Spleen (tissue), 11 donors: Measurements from ENCODE around the gene FIGN. TPM values are rescaled to one million over a fixed set of nuclear protein-coding genes. Genes with fewer than 3 reads are reported as not detected.

Source experiments
- DNase-seq: peaks from one replicate; pipeline ENCODE4 v3.0.0-alpha.2; 2020
- H3K27ac ChIP-seq, 8 donors: fragments of 200-600 bp; sonication (generic) in 7 of 8; 1 replicate in 4 of 8; 2 replicates in 4 of 8; pipeline versions ENCODE4 v1.5.0 to v1.8.0; 2016 to 2021; ENCODE audit warnings: inconsistent platforms in 4 of 8, mild to moderate bottlenecking in 4 of 8, moderate library complexity in 1 of 8
- H3K27me3 ChIP-seq, 7 donors: fragments of 200-600 bp; sonication (generic) in 6 of 7; replicated peaks in 1 of 7; 1 replicate in 4 of 7; 2 replicates in 3 of 7; pipeline versions ENCODE4 v1.5.0 to v1.8.0; 2016 to 2021; ENCODE audit warnings: inconsistent platforms in 3 of 7, mild to moderate bottlenecking in 1 of 7
- H3K36me3 ChIP-seq, 6 donors: fragments of 200-600 bp; sonication (generic) in 5 of 6; 1 replicate in 4 of 6; 2 replicates in 2 of 6; pipeline versions ENCODE4 v1.5.0 to v1.8.0; 2016 to 2021; ENCODE audit warnings: inconsistent platforms in 2 of 6
- H3K4me1 ChIP-seq, 6 donors: fragments of 200-600 bp; sonication (generic) in 5 of 6; 1 replicate in 3 of 6; 2 replicates in 3 of 6; pipeline versions ENCODE4 v1.5.0 to v1.8.0; 2016 to 2021; ENCODE audit warnings: inconsistent platforms in 3 of 6
- H3K4me3 ChIP-seq, 8 donors: fragments of 200-600 bp; sonication (generic) in 7 of 8; 1 replicate in 4 of 8; 2 replicates in 4 of 8; pipeline versions ENCODE4 v1.5.0 to v1.8.0; 2016 to 2021; ENCODE audit warnings: inconsistent platforms in 4 of 8, mild to moderate bottlenecking in 4 of 8, moderate library complexity in 2 of 8
- H3K9me3 ChIP-seq, 8 donors: fragments of 200-600 bp; sonication (generic) in 7 of 8; 1 replicate in 4 of 8; 2 replicates in 4 of 8; pipeline versions ENCODE4 v1.5.0 to v1.8.0; 2016 to 2021; ENCODE audit warnings: inconsistent platforms in 4 of 8
- CTCF ChIP-seq, 11 experiments: fragments of 200-600 bp in 7 of 11; fragments of 450-650 bp in 4 of 11; sonication (generic) in 4 of 11; IDR thresholded peaks in 8 of 11; conservative IDR thresholded peaks in 3 of 11; 1 replicate in 7 of 11; 2 replicates in 4 of 11; pipeline versions ENCODE4 v1.4.0 to v1.8.0; 2016 to 2021; ENCODE audit warnings: antibody characterized with exemption in 11 of 11, inconsistent platforms in 4 of 11, mild to moderate bottlenecking in 1 of 11
- POLR2A ChIP-seq, 3 donors: fragments of 450-650 bp; IDR thresholded peaks; one replicate each; pipeline ENCODE4 v1.5.1; 2017; ENCODE audit warnings: antibody characterized with exemption in 3 of 3, mild to moderate bottlenecking in 1 of 3
- POLR2AphosphoS5 ChIP-seq, 3 donors: sonication (generic); formaldehyde crosslinking; IDR thresholded peaks; one replicate each; pipeline ENCODE4 v1.5.1; 2017; ENCODE audit warnings: antibody characterized with exemption in 3 of 3
- WGBS, 5 donors: extraction: QIAGEN DNeasy Blood & Tissue Kit in 3 of 5; methylation state at CpG; one replicate each; pipeline versions ENCODE4 v1.1.5 to v1.1.7; 2013 to 2018; 5-methylcytosine and 5-hydroxymethylcytosine counted together
- intact Hi-C: fragments of 100-400 bp; cut with DNase I; formaldehyde crosslinking; loops from one replicate; pipeline ENCODE4 v1.15.0; 2023; ENCODE audit warnings: low total_unique reads
- polyA plus RNA-seq, 3 donors: library from polyadenylated mRNA; stranded (reverse); fragments of 200-250 nt; gene quantifications; one replicate each; pipeline ENCODE4 v1.2.1, GENCODE V29; 2013
- total RNA-seq, 7 donors: library from RNA; depleted of rRNA in 3 of 7; stranded (reverse); fragments of >200 nt in 3 of 7; fragmentation: NEBNext Ultra II Directional in 4 of 7; extraction: Animal tissue kit (Norgen Biotek cat#: 25700) in 4 of 7; gene quantifications; one replicate each; pipeline versions ENCODE4 v1.1.0 to v1.2.1, GENCODE V29; 2016 to 2021
- donor health status: healthy with polysubstance abuse.
- donor health status: DM: no; HTN: no; CAD: no; lungs with moderate emphysema.
- donor health status: DM: no; HTN: no; CAD: no.
- donor health status: Bipolar disorder and iron deficiency.
- donor health status: healthy.
- donor health status: DM: no; HTN: no; CAD: no.
- donor health status: DM: yes; HTN: yes; CAD: no.

Gene FIGN
- total and polyA plus RNA-seq, 10 donors = 0.50 to 22.6 (median 8.6) TPM

GRCh38 chr2:163600801-163601200 lies 135.0 kb downstream of the FIGN start:
- Histone ChIP-seq H3K36me3 (no peaks in the 10 kb centered on the region), H3K4me3 (no peak overlapping the region), H3K4me1 (no peaks in the 10 kb centered on the region), H3K27me3 (no peaks in the 10 kb centered on the region), H3K27ac (no peak overlapping the region), H3K9me3 (no peaks in the 10 kb centered on the region)
- WGBS, 5 donors = 84 to 95% (median 89%) methylated on average over 3 of the region's 3 CpGs
- no peak for DNase-seq
- no peak for TF ChIP-seq CTCF (IDR thresholded peaks at IDR 0.05 in 8 of 11, conservative IDR thresholded peaks at IDR 0.05 in 3 of 11)
- no peak for TF ChIP-seq POLR2A (IDR thresholded peaks at IDR 0.05)
- no peak for TF ChIP-seq POLR2AphosphoS5 (IDR thresholded peaks at IDR 0.05)
- intact Hi-C loops = no loop called here

- H3K9me3 ChIP-seq = no peaks in the 10 kb centered on the region
- H3K27ac ChIP-seq = no peak overlapping the region
- WGBS, 5 donors = 58 to 68% (median 61%) methylated on average over 2 of the region's 2 CpGs
- no peaks in the 10 kb centered on the region for H3K4me1 ChIP-seq
- intact Hi-C loops = no loop called here
- H3K27me3 ChIP-seq = no peaks in the 10 kb centered on the region
- TF ChIP-seq POLR2AphosphoS5 (IDR thresholded peaks at IDR 0.05) = no peak
- TF ChIP-seq POLR2A (IDR thresholded peaks at IDR 0.05) = no peak
- TF ChIP-seq CTCF (IDR thresholded peaks at IDR 0.05 in 8 of 11, conservative IDR thresholded peaks at IDR 0.05 in 3 of 11) = no peak
- H3K36me3 ChIP-seq = no peaks in the 10 kb centered on the region
- H3K4me3 ChIP-seq = no peak overlapping the region
- DNase-seq = no peak
Observed at GRCh38 chr2:163595028-163595427, 140.8 kb downstream of the FIGN start.

- WGBS, 5 donors = 77 to 86% (median 84%) methylated on average over 3 of the region's 3 CpGs
- no peaks in the 10 kb centered on the region for H3K9me3 ChIP-seq
Observed at GRCh38 chr2:163594497-163594896, 141.3 kb downstream of the FIGN start.

GRCh38 chr2:163593982-163594381 lies 141.8 kb downstream of the FIGN start:
- WGBS, 5 donors = 69 to 85% (median 80%) methylated on average over 6 of the region's 6 CpGs

More at GRCh38 chr2:163594497-163594896, 141.3 kb downstream of the FIGN start:
- no peaks in the 10 kb centered on the region for H3K4me1 ChIP-seq
- no peak for TF ChIP-seq CTCF (IDR thresholded peaks at IDR 0.05 in 8 of 11, conservative IDR thresholded peaks at IDR 0.05 in 3 of 11)
- no peak for TF ChIP-seq POLR2A (IDR thresholded peaks at IDR 0.05)
- no peak for TF ChIP-seq POLR2AphosphoS5 (IDR thresholded peaks at IDR 0.05)
- H3K4me3 ChIP-seq = no peak overlapping the region
- intact Hi-C loops = no loop called here
- no peaks in the 10 kb centered on the region for H3K36me3 ChIP-seq
- no peak for DNase-seq
- no peak overlapping the region for H3K27ac ChIP-seq
- H3K27me3 ChIP-seq = no peaks in the 10 kb centered on the region

More at GRCh38 chr2:163593982-163594381, 141.8 kb downstream of the FIGN start:
- no peak for TF ChIP-seq CTCF (IDR thresholded peaks at IDR 0.05 in 8 of 11, conservative IDR thresholded peaks at IDR 0.05 in 3 of 11)
- TF ChIP-seq POLR2AphosphoS5 (IDR thresholded peaks at IDR 0.05) = no peak
- no peak for TF ChIP-seq POLR2A (IDR thresholded peaks at IDR 0.05)
- DNase-seq = no peak
- Histone ChIP-seq H3K27ac (no peak overlapping the region), H3K27me3 (no peaks in the 10 kb centered on the region), H3K4me3 (no peak overlapping the region), H3K9me3 (no peaks in the 10 kb centered on the region), H3K4me1 (no peaks in the 10 kb centered on the region), H3K36me3 (no peaks in the 10 kb centered on the region)
- intact Hi-C loops = no loop called here
